Measurements from ENCODE around the gene RDX. TPM values are rescaled to one million over a fixed set of nuclear protein-coding genes. Genes with fewer than 3 reads are reported as not detected.
A peak's percentile ranks its signal among the peaks of the same experiment; 100 is the strongest.
"Not testable (repeated sequence)": the region's sequence is repeated elsewhere in the genome, so short reads cannot be mapped to it uniquely, and the experiment has no call there.

Gene RDX
- total RNA-seq, 1 experiment from 2014 or later, result 77.4 TPM

GRCh38 chr11:110294509-110294908, 1.9 kb downstream of the RDX start (continued):
- TF ChIP-seq, protein P1, sequence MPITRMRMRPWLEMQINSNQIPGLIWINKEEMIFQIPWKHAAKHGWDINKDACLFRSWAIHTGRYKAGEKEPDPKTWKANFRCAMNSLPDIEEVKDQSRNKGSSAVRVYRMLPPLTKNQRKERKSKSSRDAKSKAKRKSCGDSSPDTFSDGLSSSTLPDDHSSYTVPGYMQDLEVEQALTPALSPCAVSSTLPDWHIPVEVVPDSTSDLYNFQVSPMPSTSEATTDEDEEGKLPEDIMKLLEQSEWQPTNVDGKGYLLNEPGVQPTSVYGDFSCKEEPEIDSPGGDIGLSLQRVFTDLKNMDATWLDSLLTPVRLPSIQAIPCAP (CRISPR knock-in tag; IDR thresholded peaks at IDR 0.05), result no peak
- no peak for TF ChIP-seq E2F5 (CRISPR knock-in tag; IDR thresholded peaks at IDR 0.05)
- no peak for TF ChIP-seq TEAD1 (CRISPR knock-in tag; IDR thresholded peaks at IDR 0.05)

DNA sequence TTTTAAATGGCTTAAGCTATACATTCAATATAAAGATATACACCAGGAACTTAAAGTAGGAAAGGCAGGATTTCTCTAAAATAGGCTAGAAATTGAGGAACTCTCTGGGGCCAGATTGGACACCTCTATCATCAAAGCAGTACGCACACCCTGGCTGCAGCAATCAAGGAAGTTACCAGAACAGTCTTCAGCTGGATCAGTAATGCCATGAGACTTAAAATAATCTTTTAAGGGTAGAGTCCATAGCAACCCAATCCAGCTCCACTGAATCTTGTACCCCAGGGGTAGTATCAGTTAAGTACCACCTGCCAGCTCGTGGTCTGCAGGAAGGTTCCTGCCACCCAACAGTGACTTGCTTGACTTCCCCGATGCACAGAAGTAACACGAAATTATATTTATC, 3.0 kb downstream of the RDX start:
- no peak for ATAC-seq
- Mint-ChIP-seq H3K4me1 (peaks cover 48% of the 10 kb centered on the region), H3K9me3 (no peaks in the 10 kb centered on the region), H3K4me3 (peak overlapping the region; percentile 81; the same call in 1 of the 2 replicates), H3K36me3 (peaks cover 6% of the 10 kb centered on the region; the same call in 1 of the 2 replicates), H3K27ac (no peak overlapping the region; the same call in 1 of the 2 replicates), H3K27me3 (ENCODE audit: low read depth) (no peaks in the 10 kb centered on the region)
- TF ChIP-seq CTCF (IDR thresholded peaks at IDR 0.05) (no peak), NFATC4 (CRISPR knock-in tag; IDR thresholded peaks at IDR 0.05) (no peak), ZBTB21 (CRISPR knock-in tag; IDR thresholded peaks at IDR 0.05; ENCODE audit: borderline replicate concordance) (no peak), ZNF121 (CRISPR knock-in tag; IDR thresholded peaks at IDR 0.05) (no peak), NFYB (CRISPR knock-in tag; conservative IDR thresholded peaks at IDR 0.05; ENCODE audit: low read depth) (no peak), OVOL2 (CRISPR knock-in tag; IDR thresholded peaks at IDR 0.05; ENCODE audit: borderline replicate concordance) (no peak)
- TF ChIP-seq, protein P2, sequence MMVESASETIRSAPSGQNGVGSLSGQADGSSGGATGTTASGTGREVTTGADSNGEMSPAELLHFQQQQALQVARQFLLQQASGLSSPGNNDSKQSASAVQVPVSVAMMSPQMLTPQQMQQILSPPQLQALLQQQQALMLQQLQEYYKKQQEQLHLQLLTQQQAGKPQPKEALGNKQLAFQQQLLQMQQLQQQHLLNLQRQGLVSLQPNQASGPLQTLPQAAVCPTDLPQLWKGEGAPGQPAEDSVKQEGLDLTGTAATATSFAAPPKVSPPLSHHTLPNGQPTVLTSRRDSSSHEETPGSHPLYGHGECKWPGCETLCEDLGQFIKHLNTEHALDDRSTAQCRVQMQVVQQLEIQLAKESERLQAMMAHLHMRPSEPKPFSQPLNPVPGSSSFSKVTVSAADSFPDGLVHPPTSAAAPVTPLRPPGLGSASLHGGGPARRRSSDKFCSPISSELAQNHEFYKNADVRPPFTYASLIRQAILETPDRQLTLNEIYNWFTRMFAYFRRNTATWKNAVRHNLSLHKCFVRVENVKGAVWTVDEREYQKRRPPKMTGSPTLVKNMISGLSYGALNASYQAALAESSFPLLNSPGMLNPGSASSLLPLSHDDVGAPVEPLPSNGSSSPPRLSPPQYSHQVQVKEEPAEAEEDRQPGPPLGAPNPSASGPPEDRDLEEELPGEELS (CRISPR knock-in tag; IDR thresholded peaks at IDR 0.05), result no peak
- no peak for DNase-seq (ENCODE audit: low spot score)
- ChIA-PET POLR2A (no interaction called here), CTCF (interaction anchor here (1.6 kb wide), 1 partner anchor 92 kb away, joined by 6 read pairs; no protein-coding TSS in a partner anchor)

GRCh38 chr11:110292146-110292545, 4.3 kb downstream of the RDX start:
- H3K27ac Mint-ChIP-seq; DNase-seq (ENCODE audit: low spot score); H3K36me3 Mint-ChIP-seq; ATAC-seq; H3K27me3 Mint-ChIP-seq (ENCODE audit: low read depth); H3K9me3 Mint-ChIP-seq; H3K4me3 Mint-ChIP-seq; POLR2A ChIA-PET: not testable (repeated sequence)
- CTCF ChIA-PET, result interaction anchor here (1.6 kb wide), 1 partner anchor 91 kb away, joined by 6 read pairs; no protein-coding TSS in a partner anchor
- H3K4me1 Mint-ChIP-seq, result peaks cover 46% of the 10 kb centered on the region
- peak; percentile 22; the same call in 1 of the 2 replicates for TF ChIP-seq ZNF121 (CRISPR knock-in tag; IDR thresholded peaks at IDR 0.05)

GRCh38 chr11:110290591-110291334, 5.7 kb downstream of the RDX start:
- Mint-ChIP-seq H3K27me3 (ENCODE audit: low read depth) (no peaks in the 10 kb centered on the region), H3K36me3 (peaks cover 6% of the 10 kb centered on the region; the same call in 1 of the 2 replicates), H3K4me1 (peaks cover 48% of the 10 kb centered on the region), H3K4me3 (no peak overlapping the region), H3K27ac (peak overlapping the region; percentile 23), H3K9me3 (no peaks in the 10 kb centered on the region)
- no peak for DNase-seq (ENCODE audit: low spot score)
- no peak for ATAC-seq
- ChIA-PET CTCF (no interaction called here), POLR2A (no interaction called here)
- no peak for TF ChIP-seq RORB (CRISPR knock-in tag; IDR thresholded peaks at IDR 0.05)
- no peak for TF ChIP-seq JAZF1 (CRISPR knock-in tag; IDR thresholded peaks at IDR 0.05)
- no peak for TF ChIP-seq USF1 (CRISPR knock-in tag; IDR thresholded peaks at IDR 0.05)
- no peak for TF ChIP-seq ZNF232 (CRISPR knock-in tag; IDR thresholded peaks at IDR 0.05)
- no peak for TF ChIP-seq CBFB (CRISPR knock-in tag; IDR thresholded peaks at IDR 0.05; ENCODE audit: low read depth)
- no peak for TF ChIP-seq SMAD4 (CRISPR knock-in tag; IDR thresholded peaks at IDR 0.05)
- TF ChIP-seq FOXJ3 (CRISPR knock-in tag; IDR thresholded peaks at IDR 0.05; ENCODE audit: borderline replicate concordance), result no peak
- TF ChIP-seq, protein P3, sequence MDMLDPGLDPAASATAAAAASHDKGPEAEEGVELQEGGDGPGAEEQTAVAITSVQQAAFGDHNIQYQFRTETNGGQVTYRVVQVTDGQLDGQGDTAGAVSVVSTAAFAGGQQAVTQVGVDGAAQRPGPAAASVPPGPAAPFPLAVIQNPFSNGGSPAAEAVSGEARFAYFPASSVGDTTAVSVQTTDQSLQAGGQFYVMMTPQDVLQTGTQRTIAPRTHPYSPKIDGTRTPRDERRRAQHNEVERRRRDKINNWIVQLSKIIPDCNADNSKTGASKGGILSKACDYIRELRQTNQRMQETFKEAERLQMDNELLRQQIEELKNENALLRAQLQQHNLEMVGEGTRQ (CRISPR knock-in tag; IDR thresholded peaks at IDR 0.05), result no peak
- no peak for TF ChIP-seq CREB1 (CRISPR knock-in tag; IDR thresholded peaks at IDR 0.05)
- no peak for TF ChIP-seq FOXP1 (CRISPR knock-in tag; IDR thresholded peaks at IDR 0.05; ENCODE audit: borderline replicate concordance)
- no peak for TF ChIP-seq EMX1 (CRISPR knock-in tag; IDR thresholded peaks at IDR 0.05)
- TF ChIP-seq NR2C2 (CRISPR knock-in tag; IDR thresholded peaks at IDR 0.05), result no peak
